Measurements from ENCODE around the gene ORC1.

ORC1 gene

DNA sequence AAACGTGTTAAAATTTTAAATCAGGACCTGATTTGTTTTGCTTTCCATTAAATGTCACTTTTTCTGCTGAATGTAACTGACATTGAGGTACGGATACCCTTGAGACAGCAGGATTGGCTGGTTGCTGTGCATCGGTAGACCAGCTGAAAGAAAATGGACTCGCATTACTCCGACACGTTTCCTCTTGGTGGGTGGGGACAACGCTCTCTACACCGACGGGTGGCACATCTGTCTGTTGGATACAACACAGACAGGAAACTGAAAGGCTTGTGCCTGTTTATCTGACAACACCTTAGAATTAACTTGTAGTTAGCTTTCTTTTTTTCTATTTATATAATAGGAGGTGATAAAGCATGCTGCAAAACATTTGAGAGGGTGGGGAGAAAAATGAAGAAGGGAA lies 19.5 kb upstream of the ORC1 start:
- 92% methylated on average over 9 of the region's 9 CpGs for WGBS

DNA sequence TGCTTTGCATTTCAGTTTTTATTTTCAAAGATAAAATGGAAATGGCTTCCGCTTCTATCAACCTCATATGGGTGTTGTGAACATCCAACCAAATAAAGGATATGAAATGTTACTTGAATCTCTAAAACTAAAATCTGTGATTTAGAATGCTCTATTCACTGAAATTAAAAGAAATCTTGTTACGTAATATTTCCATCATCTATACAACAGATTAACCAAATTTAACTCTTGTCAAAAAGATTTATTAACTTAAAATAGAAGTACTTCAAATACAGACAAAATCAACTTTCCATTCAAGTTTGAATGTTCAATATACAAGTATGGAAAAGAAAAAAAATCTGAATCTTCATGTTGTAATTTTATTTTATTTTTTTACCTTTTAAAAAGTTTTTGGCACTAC lies 18.8 kb upstream of the ORC1 start:
- H3K27ac ChIP-seq (ENCODE audit: low read depth, low read length), result no peak overlapping the region
- WGBS, result no CpG with 5 or more reads among the region's 2 CpGs
- H3K27me3 ChIP-seq (ENCODE audit: insufficient read depth, low read length), result no peaks in the 10 kb centered on the region
- peaks cover 14% of the 10 kb centered on the region for H3K4me1 ChIP-seq (ENCODE audit: insufficient read depth, low read length)
- H3K4me3 ChIP-seq (ENCODE audit: low read length), result no peak overlapping the region
- H3K9me3 ChIP-seq (ENCODE audit: insufficient read depth, low read depth, low read length), result no peaks in the 10 kb centered on the region
- no peak overlapping the region for H3K9ac ChIP-seq (ENCODE audit: low read depth, low read length)
- peaks cover 66% of the 10 kb centered on the region for H3K36me3 ChIP-seq (ENCODE audit: insufficient read depth, low read length)

More for the DNA sequence above, 19.5 kb upstream of the ORC1 start:
- H3K36me3 ChIP-seq (ENCODE audit: insufficient read depth, low read length), result peaks cover 61% of the 10 kb centered on the region
- no peak overlapping the region for H3K9ac ChIP-seq (ENCODE audit: low read depth, low read length)
- H3K9me3 ChIP-seq (ENCODE audit: insufficient read depth, low read depth, low read length), result no peaks in the 10 kb centered on the region
- peaks cover 14% of the 10 kb centered on the region for H3K4me1 ChIP-seq (ENCODE audit: insufficient read depth, low read length)
- no peak overlapping the region for H3K4me3 ChIP-seq (ENCODE audit: low read length)
- H3K27me3 ChIP-seq (ENCODE audit: insufficient read depth, low read length), result no peaks in the 10 kb centered on the region
- no peak overlapping the region for H3K27ac ChIP-seq (ENCODE audit: low read depth, low read length)

DNA sequence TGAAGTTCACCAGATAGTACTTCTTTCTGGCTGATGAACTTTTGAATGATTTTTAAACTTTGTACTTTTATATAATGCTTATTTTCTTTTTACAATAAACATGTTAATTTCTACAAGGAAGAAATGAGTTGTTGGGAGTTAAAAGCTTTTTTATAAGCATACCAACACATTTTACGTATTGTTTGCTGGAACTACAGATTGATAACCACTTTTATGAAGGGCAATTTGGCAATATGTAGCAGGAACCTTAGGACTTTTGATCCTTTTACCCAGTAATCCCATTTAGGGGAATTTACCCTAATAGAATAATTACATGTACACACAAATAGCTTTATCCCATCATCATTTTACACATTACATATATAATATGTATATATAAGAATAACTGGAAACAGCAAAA lies 16.5 kb upstream of the ORC1 start:
- Histone ChIP-seq H3K9me3 (ENCODE audit: insufficient read depth, low read depth, low read length) (no peaks in the 10 kb centered on the region), H3K4me3 (ENCODE audit: low read length) (no peak overlapping the region), H3K36me3 (ENCODE audit: insufficient read depth, low read length) (peaks cover 90% of the 10 kb centered on the region), H3K27ac (ENCODE audit: low read depth, low read length) (no peak overlapping the region), H3K27me3 (ENCODE audit: insufficient read depth, low read length) (no peaks in the 10 kb centered on the region), H3K9ac (ENCODE audit: low read depth, low read length) (no peak overlapping the region), H3K4me1 (ENCODE audit: insufficient read depth, low read length) (peaks cover 1% of the 10 kb centered on the region; the same call in 1 of the 2 replicates)
- 100% methylated on average over 1 of the region's 1 CpG for WGBS

DNA sequence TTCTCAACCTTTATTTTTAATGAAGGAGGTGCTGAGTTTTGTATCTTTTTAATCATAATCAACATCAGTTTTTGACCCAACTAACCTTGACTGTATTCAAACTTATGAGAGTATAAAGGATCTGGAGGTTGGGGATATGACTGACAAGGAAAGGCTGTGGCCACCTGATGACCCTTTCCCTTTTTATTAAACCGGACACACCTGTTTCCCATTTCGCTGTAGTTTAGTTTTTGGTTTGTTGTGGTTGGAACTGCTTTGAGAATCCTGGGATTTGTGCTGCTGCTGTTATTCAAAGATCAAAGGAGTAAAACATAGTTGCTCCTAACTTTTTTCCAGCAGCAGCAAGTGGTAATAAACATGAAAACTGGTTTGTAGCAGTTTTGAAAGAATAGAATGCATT lies 12.6 kb upstream of the ORC1 start:
- peaks cover 95% of the 10 kb centered on the region for H3K36me3 ChIP-seq (ENCODE audit: insufficient read depth, low read length)
- H3K27me3 ChIP-seq (ENCODE audit: insufficient read depth, low read length), result no peaks in the 10 kb centered on the region
- no peak overlapping the region for H3K27ac ChIP-seq (ENCODE audit: low read depth, low read length)
- no peak overlapping the region for H3K9ac ChIP-seq (ENCODE audit: low read depth, low read length)
- H3K4me3 ChIP-seq (ENCODE audit: low read length), result no peak overlapping the region
- no peaks in the 10 kb centered on the region for H3K4me1 ChIP-seq (ENCODE audit: insufficient read depth, low read length)
- WGBS, result 100% methylated on average over 2 of the region's 2 CpGs
- H3K9me3 ChIP-seq (ENCODE audit: insufficient read depth, low read depth, low read length), result no peaks in the 10 kb centered on the region

DNA sequence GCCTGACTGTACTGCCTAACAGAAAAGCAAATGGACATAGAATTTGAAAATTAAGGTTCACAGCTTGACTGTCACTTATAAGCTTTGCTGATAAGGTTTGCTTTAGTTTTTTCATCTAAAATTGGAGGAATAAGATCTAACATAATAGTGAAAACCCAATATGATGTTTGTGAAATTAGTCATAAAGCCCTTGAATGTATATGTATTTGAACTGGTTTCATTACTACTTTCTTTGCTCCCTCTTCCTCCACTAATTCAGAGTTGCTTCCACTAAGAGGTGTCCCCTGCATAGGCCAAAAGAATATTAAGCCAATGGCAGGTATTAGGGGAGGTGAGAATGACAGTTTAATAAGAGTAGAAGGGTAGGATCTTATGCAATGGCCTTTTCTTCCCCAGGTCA lies 10.7 kb upstream of the ORC1 start:
- Histone ChIP-seq H3K27me3 (ENCODE audit: insufficient read depth, low read length) (no peaks in the 10 kb centered on the region), H3K27ac (ENCODE audit: low read depth, low read length) (no peak overlapping the region), H3K4me3 (ENCODE audit: low read length) (no peak overlapping the region), H3K36me3 (ENCODE audit: insufficient read depth, low read length) (peaks cover 93% of the 10 kb centered on the region), H3K9ac (ENCODE audit: low read depth, low read length) (no peak overlapping the region), H3K4me1 (ENCODE audit: insufficient read depth, low read length) (no peaks in the 10 kb centered on the region), H3K9me3 (ENCODE audit: insufficient read depth, low read depth, low read length) (no peaks in the 10 kb centered on the region)

DNA sequence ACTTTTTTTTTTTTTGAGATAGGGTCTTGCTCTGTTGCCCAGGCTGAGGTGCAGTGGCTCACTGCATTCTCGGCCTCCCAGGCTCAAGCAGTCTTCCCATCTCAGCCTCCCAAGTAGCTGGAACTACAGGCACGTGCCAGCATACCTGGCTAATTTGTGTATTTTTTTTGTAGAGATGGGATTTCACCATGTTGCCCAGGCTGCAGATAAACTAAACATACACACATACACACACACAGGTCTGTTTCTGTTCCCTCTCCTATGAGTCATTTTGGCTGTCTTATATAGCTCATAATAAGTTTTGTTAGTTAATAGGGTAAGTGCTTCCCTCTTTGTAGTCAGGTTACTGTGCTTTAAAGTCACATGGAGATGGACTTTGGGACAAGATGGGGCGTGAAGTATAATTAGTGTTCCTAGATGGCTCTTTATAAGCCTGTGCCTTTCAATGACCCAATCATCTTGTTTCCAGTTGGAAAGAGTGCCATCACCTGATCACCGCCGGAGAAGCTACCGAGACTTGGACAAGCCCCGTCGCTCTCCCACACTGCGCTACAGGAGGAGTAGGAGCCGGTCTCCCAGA lies 9.3 kb upstream of the ORC1 start:
- Histone ChIP-seq H3K36me3 (ENCODE audit: insufficient read depth, low read length) (peaks cover 97% of the 10 kb centered on the region), H3K4me1 (ENCODE audit: insufficient read depth, low read length) (no peaks in the 10 kb centered on the region), H3K27me3 (ENCODE audit: insufficient read depth, low read length) (no peaks in the 10 kb centered on the region), H3K4me3 (ENCODE audit: low read length) (no peak overlapping the region), H3K27ac (ENCODE audit: low read depth, low read length) (no peak overlapping the region), H3K9me3 (ENCODE audit: insufficient read depth, low read depth, low read length) (no peaks in the 10 kb centered on the region), H3K9ac (ENCODE audit: low read depth, low read length) (no peak overlapping the region)
- 96% methylated on average over 9 of the region's 10 CpGs for WGBS

DNA sequence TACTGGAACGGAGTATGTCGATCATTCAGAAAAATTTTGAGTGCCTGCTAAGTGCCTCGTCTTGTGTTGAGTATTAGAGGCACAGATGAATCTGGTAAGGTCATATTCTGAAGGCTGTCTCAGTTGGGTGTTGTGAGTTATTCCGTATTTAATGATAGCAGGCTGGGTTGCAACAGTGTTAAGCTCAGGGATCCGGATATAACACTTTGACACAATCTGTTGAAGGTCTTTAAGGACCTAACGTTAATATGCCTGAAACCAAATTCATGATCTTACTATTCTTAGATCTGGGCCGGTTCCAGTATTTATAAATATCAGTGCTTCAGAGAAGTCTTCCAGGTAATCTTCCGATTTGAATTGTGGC lies 734 bp upstream of the ORC1 start:
- Histone ChIP-seq H3K27ac (ENCODE audit: low read depth, low read length) (peak overlapping the region; percentile 99), H3K4me3 (ENCODE audit: low read length) (peak overlapping the region; percentile 96), H3K27me3 (ENCODE audit: insufficient read depth, low read length) (no peaks in the 10 kb centered on the region), H3K9me3 (ENCODE audit: insufficient read depth, low read depth, low read length) (no peaks in the 10 kb centered on the region), H3K36me3 (ENCODE audit: insufficient read depth, low read length) (peaks cover 57% of the 10 kb centered on the region), H3K4me1 (ENCODE audit: insufficient read depth, low read length) (peaks cover 11% of the 10 kb centered on the region; the same call in 1 of the 2 replicates), H3K9ac (ENCODE audit: low read depth, low read length) (peak overlapping the region; percentile 97)
- 2% methylated on average over 8 of the region's 8 CpGs for WGBS

DNA sequence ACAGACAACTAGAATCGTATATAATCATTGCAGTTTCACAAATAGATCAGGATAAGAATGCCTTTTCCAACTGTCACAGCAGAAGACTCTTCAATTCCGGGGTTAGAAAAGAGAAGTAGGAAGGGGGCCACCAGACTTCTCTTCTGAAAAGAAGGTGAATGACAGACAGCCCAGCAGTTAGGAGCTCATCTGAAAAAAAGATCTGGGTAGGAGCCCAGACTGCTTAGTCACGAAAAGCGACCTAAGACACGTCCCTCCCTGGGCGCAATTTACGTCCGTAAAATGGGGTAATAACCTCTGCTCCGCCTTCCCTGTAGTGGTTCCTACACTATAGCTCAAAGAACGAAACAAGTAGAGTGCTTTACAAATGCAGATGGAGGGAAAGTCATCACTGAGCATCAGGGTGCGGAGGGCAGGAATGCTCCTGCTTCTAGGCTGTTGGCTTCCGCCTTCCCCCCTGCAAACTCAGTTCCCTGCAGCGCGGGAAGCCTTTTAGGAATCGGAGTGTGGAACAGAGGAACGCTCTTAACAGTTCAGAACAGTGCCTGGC lies 582 bp downstream of the ORC1 start:
- Histone ChIP-seq H3K4me1 (ENCODE audit: insufficient read depth, low read length) (peaks cover 11% of the 10 kb centered on the region; the same call in 1 of the 2 replicates), H3K9me3 (ENCODE audit: insufficient read depth, low read depth, low read length) (no peaks in the 10 kb centered on the region), H3K4me3 (ENCODE audit: low read length) (peak overlapping the region; percentile 96), H3K27me3 (ENCODE audit: insufficient read depth, low read length) (no peaks in the 10 kb centered on the region), H3K36me3 (ENCODE audit: insufficient read depth, low read length) (peaks cover 52% of the 10 kb centered on the region), H3K9ac (ENCODE audit: low read depth, low read length) (peak overlapping the region; percentile 97), H3K27ac (ENCODE audit: low read depth, low read length) (peak overlapping the region; percentile 99)
- under 1% methylated on average over 16 of the region's 16 CpGs for WGBS

DNA sequence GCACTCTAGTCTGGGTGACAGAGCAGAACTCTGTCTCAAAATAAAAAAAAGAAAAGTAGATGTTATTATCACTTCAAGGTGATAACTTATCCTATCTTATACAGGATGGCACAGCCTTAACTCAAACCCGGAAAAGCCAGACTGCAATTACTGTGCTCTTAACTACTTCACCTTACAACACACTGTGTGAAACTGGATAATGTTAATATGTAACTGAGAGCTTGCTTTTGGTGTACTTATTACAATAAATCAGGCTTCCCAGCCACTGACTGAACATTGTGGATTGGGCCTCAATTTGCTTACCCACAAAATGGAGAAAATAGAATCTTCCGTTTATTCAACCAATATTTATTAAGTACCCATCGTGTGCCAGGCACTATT lies 1.4 kb downstream of the ORC1 start:
- Histone ChIP-seq H3K27me3 (ENCODE audit: insufficient read depth, low read length) (no peaks in the 10 kb centered on the region), H3K4me3 (ENCODE audit: low read length) (peak overlapping the region; percentile 96), H3K27ac (ENCODE audit: low read depth, low read length) (no peak overlapping the region), H3K4me1 (ENCODE audit: insufficient read depth, low read length) (peaks cover 11% of the 10 kb centered on the region; the same call in 1 of the 2 replicates), H3K36me3 (ENCODE audit: insufficient read depth, low read length) (peaks cover 49% of the 10 kb centered on the region), H3K9me3 (ENCODE audit: insufficient read depth, low read depth, low read length) (no peaks in the 10 kb centered on the region), H3K9ac (ENCODE audit: low read depth, low read length) (peak overlapping the region; percentile 97; the same call in 1 of the 2 replicates)
- 100% methylated on average over 1 of the region's 3 CpGs for WGBS

DNA sequence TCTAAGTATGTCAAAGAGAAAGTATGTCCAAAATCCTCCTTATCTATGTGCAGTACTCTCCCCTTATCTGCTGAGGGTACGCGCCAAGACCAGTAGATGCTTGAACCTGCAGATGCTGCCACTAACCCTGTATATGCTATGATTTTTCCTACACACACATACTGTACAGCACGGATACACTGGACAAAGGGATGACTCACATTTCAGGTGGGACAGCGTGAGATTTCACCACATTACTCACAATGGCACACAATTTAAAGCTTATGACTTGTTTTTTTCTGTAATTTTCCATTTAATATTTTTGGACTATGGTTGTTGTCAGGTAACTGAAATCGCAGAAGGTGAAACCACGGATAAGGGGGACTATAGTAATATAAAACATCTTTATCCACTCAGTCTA lies 4.1 kb downstream of the ORC1 start:
- 91% methylated on average over 5 of the region's 6 CpGs for WGBS
- no peak overlapping the region for H3K27ac ChIP-seq (ENCODE audit: low read depth, low read length)
- no peaks in the 10 kb centered on the region for H3K9me3 ChIP-seq (ENCODE audit: insufficient read depth, low read depth, low read length)
- H3K4me1 ChIP-seq (ENCODE audit: insufficient read depth, low read length), result peaks cover 6% of the 10 kb centered on the region; the same call in 1 of the 2 replicates
- H3K4me3 ChIP-seq (ENCODE audit: low read length), result no peak overlapping the region
- peaks cover 63% of the 10 kb centered on the region for H3K36me3 ChIP-seq (ENCODE audit: insufficient read depth, low read length)
- no peak overlapping the region for H3K9ac ChIP-seq (ENCODE audit: low read depth, low read length)
- no peaks in the 10 kb centered on the region for H3K27me3 ChIP-seq (ENCODE audit: insufficient read depth, low read length)

DNA sequence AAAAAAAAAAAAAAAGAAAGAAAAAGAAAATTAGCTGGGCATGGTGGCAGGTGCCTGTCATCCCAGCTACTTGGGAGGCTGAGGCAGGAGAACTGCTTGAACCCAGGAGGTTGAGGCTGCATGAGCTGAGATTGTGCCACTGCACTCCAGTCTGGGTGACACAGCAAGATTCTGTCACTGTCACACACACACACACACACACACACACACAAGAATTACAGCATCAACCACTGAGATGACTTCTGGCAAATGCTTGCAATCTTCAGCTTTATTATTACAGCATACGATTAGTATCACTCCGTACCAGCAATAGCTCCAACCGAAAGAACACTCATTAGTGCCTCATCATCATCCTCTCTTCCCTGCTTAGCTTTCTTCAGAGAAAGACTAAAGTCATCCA lies 4.6 kb downstream of the ORC1 start:
- Histone ChIP-seq H3K36me3 (ENCODE audit: insufficient read depth, low read length) (peaks cover 68% of the 10 kb centered on the region), H3K9ac (ENCODE audit: low read depth, low read length) (no peak overlapping the region), H3K27ac (ENCODE audit: low read depth, low read length) (no peak overlapping the region), H3K9me3 (ENCODE audit: insufficient read depth, low read depth, low read length) (no peaks in the 10 kb centered on the region), H3K4me1 (ENCODE audit: insufficient read depth, low read length) (peaks cover 6% of the 10 kb centered on the region; the same call in 1 of the 2 replicates), H3K27me3 (ENCODE audit: insufficient read depth, low read length) (no peaks in the 10 kb centered on the region), H3K4me3 (ENCODE audit: low read length) (no peak overlapping the region)
- WGBS, result 96% methylated on average over 3 of the region's 3 CpGs

DNA sequence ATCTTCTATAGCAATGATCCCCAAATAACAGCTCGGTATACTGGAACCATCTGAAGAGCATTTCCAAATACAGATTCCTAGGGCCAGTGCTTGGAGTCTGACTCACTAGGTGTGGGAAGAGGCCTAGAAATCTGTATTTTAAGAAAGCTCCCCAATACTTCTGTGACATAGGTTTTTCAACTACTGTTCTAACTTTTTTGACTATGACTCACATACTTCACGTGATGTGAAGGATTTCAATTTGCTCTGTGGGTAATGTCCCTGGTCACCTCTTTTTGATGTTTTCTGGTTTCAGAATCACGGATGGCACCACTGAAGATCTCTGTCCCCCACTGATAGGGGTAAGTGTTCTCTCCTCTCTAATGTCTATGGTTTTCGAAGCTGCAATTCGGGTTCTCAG lies 11.0 kb downstream of the ORC1 start:
- H3K4me1 ChIP-seq (ENCODE audit: insufficient read depth, low read length), result no peaks in the 10 kb centered on the region
- H3K9ac ChIP-seq (ENCODE audit: low read depth, low read length), result no peak overlapping the region
- WGBS, result 95% methylated on average over 5 of the region's 5 CpGs
- peaks cover 91% of the 10 kb centered on the region for H3K36me3 ChIP-seq (ENCODE audit: insufficient read depth, low read length)
- H3K27me3 ChIP-seq (ENCODE audit: insufficient read depth, low read length), result no peaks in the 10 kb centered on the region
- H3K27ac ChIP-seq (ENCODE audit: low read depth, low read length), result no peak overlapping the region
- no peak overlapping the region for H3K4me3 ChIP-seq (ENCODE audit: low read length)
- H3K9me3 ChIP-seq (ENCODE audit: insufficient read depth, low read depth, low read length), result no peaks in the 10 kb centered on the region
